Right kidney (tissue), 9 donors: Measurements from ENCODE around the gene GOLGA1.
"Not testable (repeated sequence)": the region's sequence is repeated elsewhere in the genome, so short reads cannot be mapped to it uniquely, and the experiment has no call there.

Experiments used
- DNase-seq: peaks from one replicate; pipeline ENCODE4 v3.0.0-alpha.2; 2016
- long read RNA-seq, 8 donors: transcript quantifications; one replicate each; lab custom pipeline, GENCODE V29; 2026

Gene GOLGA1, protein sequence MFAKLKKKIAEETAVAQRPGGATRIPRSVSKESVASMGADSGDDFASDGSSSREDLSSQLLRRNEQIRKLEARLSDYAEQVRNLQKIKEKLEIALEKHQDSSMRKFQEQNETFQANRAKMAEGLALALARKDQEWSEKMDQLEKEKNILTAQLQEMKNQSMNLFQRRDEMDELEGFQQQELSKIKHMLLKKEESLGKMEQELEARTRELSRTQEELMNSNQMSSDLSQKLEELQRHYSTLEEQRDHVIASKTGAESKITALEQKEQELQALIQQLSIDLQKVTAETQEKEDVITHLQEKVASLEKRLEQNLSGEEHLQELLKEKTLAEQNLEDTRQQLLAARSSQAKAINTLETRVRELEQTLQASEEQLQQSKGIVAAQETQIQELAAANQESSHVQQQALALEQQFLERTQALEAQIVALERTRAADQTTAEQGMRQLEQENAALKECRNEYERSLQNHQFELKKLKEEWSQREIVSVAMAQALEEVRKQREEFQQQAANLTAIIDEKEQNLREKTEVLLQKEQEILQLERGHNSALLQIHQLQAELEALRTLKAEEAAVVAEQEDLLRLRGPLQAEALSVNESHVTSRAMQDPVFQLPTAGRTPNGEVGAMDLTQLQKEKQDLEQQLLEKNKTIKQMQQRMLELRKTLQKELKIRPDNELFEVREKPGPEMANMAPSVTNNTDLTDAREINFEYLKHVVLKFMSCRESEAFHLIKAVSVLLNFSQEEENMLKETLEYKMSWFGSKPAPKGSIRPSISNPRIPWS
- long read RNA-seq, donor 1, partial matches to known transcripts = 0 of 1 reads
- long read RNA-seq, donor 1, other reads (novel, unspliced or antisense) = 0 of 1 reads
- long read RNA-seq, donor 2, partial matches to known transcripts = 0 of 3 reads
- long read RNA-seq, donor 2, other reads (novel, unspliced or antisense) = 0 of 3 reads
- long read RNA-seq, donor 3, partial matches to known transcripts = 0 of 1 reads
- long read RNA-seq, donor 3, other reads (novel, unspliced or antisense) = 0 of 1 reads
- long read RNA-seq, donor 4, partial matches to known transcripts = 0 of 2 reads
- long read RNA-seq, donor 4, other reads (novel, unspliced or antisense) = 0 of 2 reads
- long read RNA-seq, donor 5, full-length matches to known transcripts = 3 of 3 reads
- long read RNA-seq, donor 5, partial matches to known transcripts = 0 of 3 reads
- long read RNA-seq, donor 5, other reads (novel, unspliced or antisense) = 0 of 3 reads
- long read RNA-seq, donor 6, partial matches to known transcripts = 0 of 3 reads
- long read RNA-seq, donor 6, other reads (novel, unspliced or antisense) = 0 of 3 reads
- long read RNA-seq, donor 7, transcript GOLGA1-206 (1 exons, 886 nt) = major isoform, 9 of 20 reads
- long read RNA-seq, donor 7, partial matches to known transcripts = 11 of 20 reads
- long read RNA-seq, donor 7, other reads (novel, unspliced or antisense) = 0 of 20 reads
- long read RNA-seq, donor 8, full-length matches to known transcripts = 5 of 5 reads
- long read RNA-seq, donor 8, partial matches to known transcripts = 0 of 5 reads
- long read RNA-seq, donor 8, other reads (novel, unspliced or antisense) = 0 of 5 reads

DNA sequence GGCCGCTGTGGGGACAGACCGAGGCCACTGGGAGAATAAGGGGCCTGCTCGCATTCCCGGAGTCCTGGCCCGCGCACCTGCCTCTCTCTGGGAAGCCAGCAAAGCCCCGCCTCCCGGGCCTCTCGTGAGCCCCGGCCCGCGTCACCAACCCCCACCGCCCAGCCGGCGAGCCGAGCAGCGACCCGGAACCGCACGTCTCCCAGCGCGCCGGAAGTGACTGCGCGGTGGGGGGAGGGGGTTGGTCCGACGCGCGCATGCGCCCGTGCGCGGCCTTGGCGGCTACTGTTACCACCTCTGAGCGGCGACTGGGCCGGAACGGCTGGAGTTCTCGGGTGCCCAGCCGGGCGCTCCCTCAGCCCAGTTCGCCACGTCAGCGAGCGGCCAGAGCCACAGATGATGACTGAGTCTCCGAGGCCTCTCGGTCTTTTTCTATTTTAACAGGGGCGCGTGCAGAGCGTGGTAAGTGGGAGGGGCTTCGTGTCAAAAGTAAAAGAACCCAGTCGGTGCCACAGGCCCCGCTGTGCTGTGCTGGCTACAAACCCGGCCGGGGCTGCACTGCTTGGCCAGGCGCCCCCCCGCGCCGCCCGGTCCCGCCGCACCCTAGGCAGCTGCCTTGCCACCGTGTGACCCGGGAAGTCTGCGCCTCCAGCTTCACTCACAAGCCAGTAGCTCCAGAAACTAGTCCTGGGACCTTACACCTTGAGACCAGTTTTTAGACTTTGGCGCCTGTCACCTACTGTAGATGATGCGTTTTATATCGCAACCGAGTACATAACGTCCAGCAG is at the start of gene GOLGA1:
Gene GOLGA1 (minus strand): TSS at position 190 of the 785 bp plus-strand sequence. CDS start 2,372 bp downstream, outside the sequence.
- peak; percentile 98 for DNase-seq

DNA sequence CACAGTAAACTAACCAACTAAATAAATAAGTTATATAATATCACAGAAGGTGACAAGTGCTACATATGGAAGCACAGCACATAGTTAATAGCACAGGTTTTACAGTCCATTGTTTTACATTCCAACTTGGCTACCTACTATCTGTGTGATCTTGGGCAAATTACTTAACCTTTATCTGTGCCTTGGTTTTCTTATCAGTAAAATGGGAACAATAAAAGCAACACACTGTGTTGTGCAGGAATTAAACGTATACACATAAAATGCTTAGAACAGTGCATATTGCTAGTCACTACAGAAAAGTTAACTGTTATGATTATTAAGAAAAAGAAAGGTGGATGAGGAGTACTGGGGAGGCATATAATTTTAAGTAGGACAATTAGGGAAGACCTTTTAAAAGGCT is 42.8 kb upstream of the GOLGA1 start:
- DNase-seq = no peak

DNA sequence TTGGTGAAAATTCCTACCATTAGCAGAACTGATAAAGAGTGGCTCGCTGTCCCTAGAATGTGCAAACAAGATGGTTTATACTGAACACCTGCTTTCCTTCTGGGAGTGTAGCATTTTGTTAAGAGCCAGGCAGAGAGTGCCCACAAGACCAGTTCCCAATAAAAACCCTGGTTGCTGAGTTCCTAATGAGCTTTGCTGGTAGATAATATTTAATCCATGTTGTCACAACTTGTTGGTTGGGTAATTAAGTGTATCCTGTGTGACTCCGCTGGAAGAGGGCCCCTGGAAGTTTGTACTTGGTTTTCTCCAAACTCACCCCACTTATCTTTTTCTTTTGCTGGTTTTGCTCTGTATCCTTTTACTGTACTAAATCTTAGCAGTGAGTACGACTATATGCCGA is 39.5 kb upstream of the GOLGA1 start:
- DNase-seq = no peak

DNA sequence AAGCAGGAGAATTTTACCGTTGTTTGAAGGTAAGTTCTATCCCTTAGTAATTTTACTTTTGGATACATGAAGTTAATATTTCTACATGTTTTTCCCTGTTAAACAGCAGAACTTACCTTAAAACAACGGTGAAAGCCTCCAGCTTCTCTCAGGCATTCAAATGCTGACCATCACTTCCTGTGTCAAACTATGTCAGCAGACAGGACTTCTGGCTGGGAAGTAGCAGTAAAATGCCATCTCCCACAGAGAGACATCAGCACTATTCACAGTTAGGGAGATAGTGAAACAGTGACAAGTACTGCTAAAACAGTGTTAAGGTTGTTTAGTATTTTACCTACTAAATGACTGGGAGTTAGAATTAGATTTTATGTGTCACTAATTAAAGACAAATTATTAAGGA is 34.2 kb upstream of the GOLGA1 start:
- no peak for DNase-seq

- DNase-seq = no peak
These were observed 32.9 kb upstream of the GOLGA1 start for GRCh38 chr9:124973807-124974206.

GRCh38 chr9:124972241-124972770 is 31.4 kb upstream of the GOLGA1 start:
- no peak for DNase-seq

DNA sequence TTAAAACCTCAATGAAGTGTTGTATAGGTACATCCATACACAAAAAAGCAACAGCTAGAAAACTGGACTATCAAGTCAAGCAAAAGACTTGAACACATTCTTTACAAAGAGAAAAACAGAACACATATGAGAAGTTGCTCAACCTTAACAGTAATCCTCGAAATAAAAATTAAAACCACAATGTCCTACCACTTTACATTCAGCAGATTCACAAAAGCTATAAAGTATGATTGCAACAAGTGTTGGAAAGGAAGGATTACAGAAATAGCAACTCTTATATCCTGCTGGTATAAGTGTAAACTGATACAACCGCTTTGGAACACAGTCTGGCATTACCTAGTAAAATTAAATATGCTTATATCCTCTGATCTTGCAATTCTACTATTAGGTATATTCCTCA is 28.5 kb upstream of the GOLGA1 start:
- DNase-seq = no peak

DNA sequence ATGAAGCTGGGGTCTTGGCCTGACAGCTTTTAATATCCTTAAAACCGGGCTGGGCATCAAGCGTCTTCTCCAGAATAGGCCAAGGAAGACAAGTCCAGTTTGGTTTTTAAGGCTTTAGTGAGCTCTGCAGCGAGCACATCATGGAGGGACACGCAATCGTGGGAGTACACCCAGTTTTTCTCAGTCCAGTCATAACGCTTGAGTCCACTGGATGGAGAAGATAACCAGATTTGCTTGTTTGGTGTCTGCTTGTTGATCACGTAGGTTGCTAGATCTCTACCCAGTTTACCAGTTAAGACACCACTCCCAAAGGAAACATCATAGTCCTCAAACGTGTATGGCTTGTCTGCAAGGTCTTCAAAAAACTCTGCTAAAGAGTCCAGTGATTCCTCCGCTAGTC is 27.4 kb upstream of the GOLGA1 start:
- no peak for DNase-seq

DNA sequence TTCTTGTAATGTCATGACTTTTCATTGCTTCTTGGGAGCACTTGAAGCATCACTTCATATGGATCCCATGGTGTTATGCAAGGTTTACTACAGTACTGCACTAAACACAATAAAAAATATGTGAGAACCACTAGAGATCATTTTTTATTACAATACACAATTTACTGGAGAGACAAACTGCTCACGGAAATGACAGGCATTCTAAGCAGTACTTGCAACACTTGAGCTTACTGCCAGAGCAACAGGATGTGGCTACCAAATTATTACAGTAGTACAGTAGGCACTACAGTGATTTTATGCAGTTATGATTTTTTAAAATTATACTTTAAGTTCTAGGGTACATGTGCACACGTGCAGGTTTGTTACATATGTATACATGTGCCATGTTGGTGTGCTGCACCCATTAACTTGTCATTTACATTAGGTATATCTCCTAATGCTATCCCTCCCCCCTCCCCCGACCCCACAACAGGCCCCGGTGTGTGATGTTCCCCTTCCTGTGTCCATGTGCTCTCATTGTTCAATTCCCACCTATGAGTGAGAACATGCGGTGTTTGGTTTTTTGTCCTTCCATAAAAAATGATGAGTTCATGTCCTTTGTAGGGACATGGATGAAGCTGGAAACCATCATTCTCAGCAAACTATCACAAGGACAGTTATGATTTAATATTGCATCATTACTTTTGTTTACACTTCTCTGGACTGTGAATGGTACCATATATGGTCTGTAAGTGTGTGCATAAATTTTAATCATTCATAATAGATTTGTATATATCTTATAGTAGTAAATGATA is 25.1 kb upstream of the GOLGA1 start:
- not testable (repeated sequence) for DNase-seq

- DNase-seq = no peak
These were observed 23.7 kb upstream of the GOLGA1 start for GRCh38 chr9:124964604-124965003.

GRCh38 chr9:124964056-124964455 is 23.2 kb upstream of the GOLGA1 start:
- no peak for DNase-seq

- no peak for DNase-seq
These were observed 19.5 kb upstream of the GOLGA1 start for GRCh38 chr9:124960409-124960752.

DNA sequence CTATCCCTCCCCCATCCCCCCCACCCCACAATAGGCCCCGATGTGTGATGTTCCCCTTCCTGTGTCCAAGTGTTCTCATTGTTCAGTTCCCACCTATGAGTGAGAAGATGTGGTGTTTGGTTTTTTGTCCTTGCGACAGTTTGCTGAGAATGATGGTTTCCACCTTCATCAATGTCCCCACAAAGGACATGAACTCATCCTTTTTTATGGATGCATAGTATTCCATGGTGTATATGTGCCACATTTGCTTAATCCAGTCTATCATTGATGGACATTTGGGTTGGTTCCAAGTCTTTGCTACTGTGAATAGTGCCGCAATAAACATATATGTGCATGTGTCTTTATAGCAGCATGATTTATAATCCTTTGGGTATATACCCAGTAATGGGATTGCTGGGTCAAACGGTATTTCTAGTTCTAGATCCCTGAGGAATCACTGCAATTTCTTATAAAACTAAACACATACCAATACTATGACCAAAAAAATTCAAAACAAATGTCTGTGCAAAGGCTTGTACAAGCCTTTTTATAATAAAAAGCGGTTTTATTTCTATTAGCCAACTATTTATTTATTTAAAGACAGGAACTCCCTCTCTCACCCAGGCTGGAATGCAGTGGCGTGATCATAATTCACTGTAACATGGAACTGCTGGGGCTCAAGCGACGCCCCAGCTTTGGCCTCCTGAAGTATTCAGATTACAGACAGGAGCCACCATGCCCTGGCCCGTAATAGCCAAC is 19.0 kb upstream of the GOLGA1 start:
- not testable (repeated sequence) for DNase-seq

- no peak for DNase-seq
These were observed 13.4 kb upstream of the GOLGA1 start for GRCh38 chr9:124954255-124954654.

DNA sequence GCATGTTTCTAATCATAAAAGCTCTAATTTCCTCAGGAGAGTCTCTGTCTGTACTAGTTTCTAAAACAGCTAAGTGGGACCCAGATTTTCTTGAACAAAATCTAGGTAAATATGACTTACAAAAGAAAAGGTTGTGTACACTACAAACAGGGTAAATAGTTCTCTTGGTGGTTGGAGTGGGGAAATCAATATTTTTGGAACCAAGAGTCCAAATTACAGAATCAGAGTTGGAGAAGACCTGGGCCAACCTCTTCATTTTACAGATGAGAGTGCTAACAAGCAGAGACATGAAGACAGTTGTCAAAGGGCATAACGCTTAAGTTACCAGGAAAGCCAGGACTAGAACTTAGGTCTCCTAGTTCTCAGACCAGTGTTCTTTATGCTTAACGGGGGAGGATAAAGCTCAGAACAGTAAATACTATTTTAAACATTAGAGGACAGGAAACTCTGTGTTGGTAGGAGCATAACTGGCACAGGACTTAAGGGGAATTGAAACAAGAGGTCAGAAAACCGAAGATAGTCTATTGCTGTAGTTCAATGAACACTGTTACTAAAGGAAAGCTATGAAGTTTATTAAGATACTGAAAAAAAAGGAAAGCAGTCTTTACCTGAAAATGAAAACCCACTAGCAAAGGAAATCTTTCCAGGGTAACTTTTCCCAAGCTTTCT is 9.3 kb upstream of the GOLGA1 start:
- DNase-seq = no peak

DNA sequence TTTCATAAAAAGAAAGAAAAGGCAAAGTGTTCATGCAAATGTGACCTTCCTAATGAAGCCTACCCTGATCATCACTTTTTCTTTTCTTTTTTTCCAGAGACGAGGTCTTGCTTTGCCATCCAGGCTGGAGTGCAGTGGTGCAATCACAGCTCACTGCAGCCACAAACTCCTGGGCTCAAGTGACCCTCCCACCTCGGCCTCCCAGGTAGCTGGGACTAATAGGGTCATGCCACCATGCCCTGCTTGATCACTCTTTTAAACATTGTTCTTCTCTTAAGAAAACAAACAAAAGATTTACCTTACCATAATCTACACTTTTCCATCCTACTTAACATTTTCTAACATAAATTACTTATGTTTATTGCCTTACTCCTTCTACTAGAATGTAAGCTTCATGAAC is 8.5 kb upstream of the GOLGA1 start:
- DNase-seq = no peak

DNA sequence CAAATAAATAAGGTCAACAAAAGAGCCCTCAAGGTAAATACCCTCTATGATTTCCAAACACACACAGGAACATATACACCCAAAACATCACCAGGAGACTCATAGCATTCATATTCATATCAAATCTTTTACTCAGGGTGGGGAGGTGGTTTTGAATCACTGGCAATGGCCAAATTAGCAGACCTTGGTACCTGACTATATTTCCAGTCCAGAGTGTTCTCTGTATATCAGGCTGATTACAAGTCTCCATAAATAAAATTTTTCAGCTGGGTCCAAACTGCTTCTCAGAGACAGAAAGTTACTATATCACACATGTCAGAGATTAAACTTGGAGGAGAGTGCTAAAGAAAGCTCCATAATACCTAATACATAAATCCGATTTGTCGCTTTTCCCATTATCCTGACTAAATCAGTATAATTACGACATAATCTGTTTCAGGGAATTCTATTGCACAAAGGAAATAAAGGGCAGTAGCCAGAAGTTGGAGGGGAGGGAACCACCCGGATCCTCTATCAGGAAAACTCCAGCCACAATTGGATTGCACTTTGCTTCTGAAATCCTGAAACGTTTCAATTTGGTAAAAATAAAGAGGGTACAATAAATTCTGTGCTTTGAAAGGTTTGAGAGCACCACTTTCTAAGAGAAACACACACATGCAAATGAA is 7.0 kb upstream of the GOLGA1 start:
- DNase-seq = no peak

DNA sequence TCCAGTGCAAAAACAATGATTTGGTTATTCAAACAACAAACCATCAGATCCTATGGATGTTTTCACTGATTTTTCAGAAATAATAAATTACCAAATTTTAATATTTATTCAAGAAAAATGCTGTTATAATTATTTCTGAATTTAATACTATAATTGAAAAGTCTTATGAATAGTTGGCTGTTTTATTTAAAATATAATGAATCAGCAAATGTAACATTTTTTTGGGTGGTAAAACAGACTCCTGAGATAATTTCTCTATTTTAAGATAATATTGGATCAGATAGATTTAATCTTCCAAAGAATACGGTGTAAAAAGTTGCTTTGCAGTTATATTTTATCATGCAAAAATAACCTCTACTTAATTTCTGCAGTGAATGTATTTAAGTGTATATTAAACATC is 5.3 kb upstream of the GOLGA1 start:
- no peak for DNase-seq
